Left lung (tissue), 10 donors: ENCODE results near the gene IFRD2. TPM values are rescaled to one million over a fixed set of nuclear protein-coding genes. Genes with fewer than 3 reads are reported as not detected.

Experiments
- ATAC-seq: fragments of 200-7000 bp; cut with Tn5 transposase; one replicate; pipeline ENCODE4 v1.9.1; 2020; ENCODE audit warnings: moderate library complexity
- DNase-seq, 4 donors: peaks; one replicate each; pipeline ENCODE4 v3.0.0-alpha.2; 2013 to 2020
- H3K27ac ChIP-seq, 2 donors: fragments of 200-600 bp; sonication (generic) in 1 of 2; one replicate each; pipeline versions ENCODE4 v1.5.0 to v1.8.0; 2020 to 2021
- H3K27me3 ChIP-seq, 2 donors: fragments of 200-600 bp; sonication (generic) in 1 of 2; one replicate each; pipeline versions ENCODE4 v1.5.0 to v1.8.0; 2020 to 2021
- H3K36me3 ChIP-seq, 2 donors: fragments of 200-600 bp; sonication (generic) in 1 of 2; one replicate each; pipeline versions ENCODE4 v1.5.0 to v1.8.0; 2020 to 2021
- H3K4me1 ChIP-seq, 2 donors: fragments of 200-600 bp; one replicate each; pipeline ENCODE4 v1.8.0; 2021
- H3K4me3 ChIP-seq, 2 donors: fragments of 200-600 bp; sonication (generic) in 1 of 2; one replicate each; pipeline versions ENCODE4 v1.5.0 to v1.8.0; 2020 to 2021; ENCODE audit warnings: mild to moderate bottlenecking in 1 of 2
- H3K9me3 ChIP-seq, 2 donors: fragments of 200-600 bp; sonication (generic) in 1 of 2; one replicate each; pipeline versions ENCODE4 v1.5.0 to v1.8.0; 2020 to 2021
- CTCF ChIP-seq, 2 donors: fragments of 200-600 bp; sonication (generic) in 1 of 2; IDR thresholded peaks; one replicate each; pipeline versions ENCODE4 v1.5.0 to v1.8.0; 2021; ENCODE audit warnings: antibody characterized with exemption in 2 of 2
- intact Hi-C, 2 donors: fragments of 100-400 bp; cut with DNase I; formaldehyde crosslinking; loops; one replicate each; pipeline versions ENCODE4 v1.11.2 to v1.14.2; 2022
- polyA plus RNA-seq, 6 donors: library from polyadenylated mRNA; unstranded; fragments of 120-200 nt; gene quantifications; one replicate each; pipeline ENCODE4 v1.2.1, GENCODE V29; 2013; ENCODE audit not compliant: insufficient read length in 6 of 6
- total RNA-seq, 2 donors: library from RNA; stranded (reverse); fragmentation: NEBNext Ultra II Directional; extraction: Animal tissue kit (Norgen Biotek cat#: 25700); gene quantifications; one replicate each; pipeline ENCODE4 v1.2.1, GENCODE V29; 2021
- donor health status: DM: no; HTN: yes; CAD: no.
- donor health status: DM: no; HTN: no; CAD: no.

The IFRD2 gene
- total and polyA plus RNA-seq, 8 donors: 29.6 to 104 (median 38.5) TPM

GRCh38 chr3:50269460-50269859 is 22.8 kb downstream of the IFRD2 start:
- Histone ChIP-seq H3K4me3 (peak overlapping the region; percentile 24 to 35), H3K4me1 (peaks cover 43 to 65% of the 10 kb centered on the region in 2 donors), H3K36me3 (no peaks in the 10 kb centered on the region), H3K27me3 (peaks cover 0 to 36% of the 10 kb centered on the region in 2 donors), H3K9me3 (no peaks in the 10 kb centered on the region), H3K27ac (peak overlapping the region; percentile 37 to 92)
- ATAC-seq (no peak), DNase-seq (no peak)
- no peak for TF ChIP-seq CTCF (IDR thresholded peaks at IDR 0.05)
- intact Hi-C loops: no loop called here

GRCh38 chr3:50268703-50269451 is 23.4 kb downstream of the IFRD2 start, which contains the start of gene SEMA3B:
SEMA3B (plus strand) TSS chr3:50269147; CDS start chr3:50269241, 94 bp downstream.
- ATAC-seq (peak; percentile 55), DNase-seq (peak in 3 of 4 donors; percentile 80 to 87 (median 86))
- peak within 1 kb of the TSS; percentile 24 to 48 for H3K4me3 ChIP-seq
- H3K36me3 ChIP-seq: no peaks in the 10 kb centered on the region
- no peak for TF ChIP-seq CTCF (IDR thresholded peaks at IDR 0.05)
- intact Hi-C loops: no loop called here
- H3K27me3 ChIP-seq: peaks cover 0 to 30% of the 10 kb centered on the region in 2 donors
- peak within 1 kb of the TSS; percentile 80 to 92 for H3K27ac ChIP-seq
- peaks cover 48 to 65% of the 10 kb centered on the region in 2 donors for H3K4me1 ChIP-seq
- H3K9me3 ChIP-seq: no peaks in the 10 kb centered on the region

- peak overlapping the region; percentile 80 to 92 for H3K27ac ChIP-seq
- ATAC-seq (no peak), DNase-seq (no peak)
- H3K9me3 ChIP-seq: no peaks in the 10 kb centered on the region
- H3K4me3 ChIP-seq: peak overlapping the region in 1 of 2 donors; percentile 48
- intact Hi-C loops: no loop called here
- no peaks in the 10 kb centered on the region for H3K36me3 ChIP-seq
- TF ChIP-seq CTCF (IDR thresholded peaks at IDR 0.05): no peak
- peaks cover 0 to 24% of the 10 kb centered on the region in 2 donors for H3K27me3 ChIP-seq
- H3K4me1 ChIP-seq: peaks cover 48 to 64% of the 10 kb centered on the region in 2 donors
Observed at GRCh38 chr3:50268276-50268675, 24.0 kb downstream of the IFRD2 start.

GRCh38 chr3:50267280-50267913 is 24.8 kb downstream of the IFRD2 start:
- Histone ChIP-seq H3K4me1 (peaks cover 40 to 56% of the 10 kb centered on the region in 2 donors), H3K36me3 (no peaks in the 10 kb centered on the region), H3K27ac (peak overlapping the region; percentile 80 to 92), H3K4me3 (peak overlapping the region; percentile 48 to 54), H3K27me3 (peaks cover 0 to 21% of the 10 kb centered on the region in 2 donors), H3K9me3 (no peaks in the 10 kb centered on the region)
- ATAC-seq: peak; percentile 32
- DNase-seq: peak in 3 of 4 donors; percentile 62 to 87 (median 70)
- no peak for TF ChIP-seq CTCF (IDR thresholded peaks at IDR 0.05)
- intact Hi-C loops: no loop called here

- TF ChIP-seq CTCF (IDR thresholded peaks at IDR 0.05): no peak
- peak overlapping the region; percentile 80 to 92 for H3K27ac ChIP-seq
- ATAC-seq: no peak
- no peaks in the 10 kb centered on the region for H3K9me3 ChIP-seq
- H3K4me3 ChIP-seq: peak overlapping the region; percentile 48 to 54
- peaks cover 40 to 56% of the 10 kb centered on the region in 2 donors for H3K4me1 ChIP-seq
- H3K27me3 ChIP-seq: peaks cover 0 to 21% of the 10 kb centered on the region in 2 donors
- DNase-seq: no peak
- no peaks in the 10 kb centered on the region for H3K36me3 ChIP-seq
- intact Hi-C loops: no loop called here
Observed at GRCh38 chr3:50266836-50267235, 25.4 kb downstream of the IFRD2 start.
